CD14-positive monocyte (primary cell): ENCODE data around the gene INPP4B. TPM values are rescaled to one million over a fixed set of nuclear protein-coding genes. Genes with fewer than 3 reads are reported as not detected.

Source experiments
- DNase-seq, 3 donors: peaks; one replicate each; pipeline ENCODE4 v3.0.0-alpha.2; 2011 to 2022
- H2AFZ ChIP-seq: 2 replicates; pipeline ENCODE4 v1.6.0; 2012; ENCODE audit warnings: mild to moderate bottlenecking, low read depth, low read length, inconsistent platforms; ENCODE audit not compliant: insufficient read depth, poor library complexity, severe bottlenecking
- H3K27ac ChIP-seq, 2 donors: 1 replicate in 1 of 2; 2 replicates in 1 of 2; pipeline ENCODE4 v1.5.1; 2012 to 2013; ENCODE audit warnings: low read length in 2 of 2, control low read depth in 1 of 2, inconsistent platforms in 1 of 2, low read depth in 1 of 2, mild to moderate bottlenecking in 1 of 2
- H3K27me3 ChIP-seq, 2 donors: one replicate each; pipeline versions ENCODE4 v1.6.0 to v1.6.1; 2011 to 2013; ENCODE audit warnings: low read length in 2 of 2; ENCODE audit not compliant: control insufficient read depth in 2 of 2, insufficient read depth in 2 of 2
- H3K36me3 ChIP-seq, 2 donors: replicated peaks in 1 of 2; 1 replicate in 1 of 2; 2 replicates in 1 of 2; pipeline versions ENCODE4 v1.5.1 to v1.6.1; 2012 to 2013; ENCODE audit warnings: low read length in 2 of 2, control low read depth in 1 of 2, inconsistent platforms in 1 of 2, mild to moderate bottlenecking in 1 of 2; ENCODE audit not compliant: insufficient read depth in 2 of 2, control insufficient read depth in 1 of 2
- H3K4me1 ChIP-seq, 2 donors: 1 replicate in 1 of 2; 2 replicates in 1 of 2; pipeline versions ENCODE4 v1.5.1 to v1.6.1; 2012 to 2013; ENCODE audit warnings: low read length in 2 of 2, control low read depth in 1 of 2, inconsistent platforms in 1 of 2, mild to moderate bottlenecking in 1 of 2, moderate library complexity in 1 of 2; ENCODE audit not compliant: insufficient read depth in 2 of 2, control insufficient read depth in 1 of 2
- H3K4me2 ChIP-seq: replicated peaks from 2 replicates; pipeline ENCODE3; 2012; ENCODE audit warnings: low read length, moderate library complexity, mild to moderate bottlenecking; ENCODE audit not compliant: poor library complexity, severe bottlenecking; ENCODE audit errors: extremely low read depth
- H3K4me3 ChIP-seq, 3 experiments: fragments of 200-600 bp in 1 of 3; sonication (generic) in 1 of 3; replicated peaks in 1 of 3; 1 replicate in 2 of 3; 2 replicates in 1 of 3; pipeline ENCODE4 v1.5.1; 2011 to 2013; ENCODE audit warnings: low read length in 3 of 3, mild to moderate bottlenecking in 3 of 3, control low read depth in 2 of 3, low read depth in 2 of 3, inconsistent platforms in 1 of 3, moderate library complexity in 1 of 3
- H3K79me2 ChIP-seq: 2 replicates; pipeline ENCODE4 v1.6.0; 2012; ENCODE audit warnings: mild to moderate bottlenecking, control low read depth, inconsistent platforms, low read length, moderate library complexity; ENCODE audit not compliant: insufficient read depth
- H3K9ac ChIP-seq: 2 replicates; pipeline ENCODE4 v1.6.0; 2017; ENCODE audit warnings: low read length, mild to moderate bottlenecking; ENCODE audit not compliant: insufficient read depth, poor library complexity, severe bottlenecking
- H3K9me3 ChIP-seq, 2 donors: replicated peaks in 1 of 2; 1 replicate in 1 of 2; 2 replicates in 1 of 2; pipeline versions ENCODE4 v1.5.1 to v1.6.1; 2012 to 2013; ENCODE audit warnings: low read length in 2 of 2, control low read depth in 1 of 2; ENCODE audit not compliant: control insufficient read depth in 1 of 2, insufficient read depth in 1 of 2
- H4K20me1 ChIP-seq: 2 replicates; pipeline ENCODE4 v1.6.0; 2012; ENCODE audit warnings: mild to moderate bottlenecking, low read length, control low read depth, moderate library complexity; ENCODE audit not compliant: insufficient read depth
- H3K27ac Mint-ChIP-seq, 7 donors: one replicate each; pipeline ENCODE4 v1.8.0; 2020; ENCODE audit warnings: mild to moderate bottlenecking in 7 of 7, mixed read lengths in 7 of 7, moderate library complexity in 6 of 7, inconsistent platforms in 2 of 7
- H3K27me3 Mint-ChIP-seq, 3 donors: one replicate each; pipeline ENCODE4 v1.8.0; 2021 to 2022; ENCODE audit warnings: low read depth in 3 of 3, mild to moderate bottlenecking in 3 of 3, mixed read lengths in 3 of 3, moderate library complexity in 3 of 3, inconsistent platforms in 1 of 3
- H3K36me3 Mint-ChIP-seq, 2 donors: one replicate each; pipeline ENCODE4 v1.8.0; 2020; ENCODE audit warnings: mixed read lengths in 2 of 2, inconsistent platforms in 1 of 2, mild to moderate bottlenecking in 1 of 2
- H3K4me1 Mint-ChIP-seq: one replicate; pipeline ENCODE4 v1.8.0; 2020; ENCODE audit warnings: mild to moderate bottlenecking, mixed read lengths
- H3K4me3 Mint-ChIP-seq, 2 donors: one replicate each; pipeline ENCODE4 v1.8.0; 2020; ENCODE audit warnings: mild to moderate bottlenecking in 2 of 2, mixed read lengths in 2 of 2, moderate library complexity in 1 of 2
- H3K9me3 Mint-ChIP-seq, 7 donors: one replicate each; pipeline ENCODE4 v1.8.0; 2020 to 2022; ENCODE audit warnings: mixed read lengths in 7 of 7, mild to moderate bottlenecking in 6 of 7, moderate library complexity in 6 of 7, inconsistent platforms in 2 of 7
- CTCF ChIP-seq: fragments of 200-600 bp; IDR thresholded peaks from one replicate; pipeline ENCODE4 v1.8.0; 2022; ENCODE audit warnings: antibody characterized with exemption, mild to moderate bottlenecking
- WGBS: methylation state at CpG from one replicate; pipeline ENCODE4 v1.1.5; 2013; ENCODE audit warnings: missing lambda C conversion rate; ENCODE audit not compliant: insufficient coverage; 5-methylcytosine and 5-hydroxymethylcytosine counted together
- intact Hi-C, 2 donors: fragments of 100-400 bp; cut with micrococcal nuclease; formaldehyde crosslinking; loops; one replicate each; pipeline versions ENCODE4 v1.15.0 to v1.15.1; 2023
- polyA plus RNA-seq, 3 donors: library from polyadenylated mRNA; depleted of rRNA in 1 of 3; unstranded in 2 of 3; stranded (reverse) in 1 of 3; fragments of 300-500 nt in 2 of 3; fragments of >200 nt in 1 of 3; fragmentation: Illumina TruSeq in 2 of 3; gene quantifications; 1 replicate in 2 of 3; 2 replicates in 1 of 3; pipeline ENCODE4 v1.2.3, GENCODE V29; 2012 to 2021

Gene INPP4B
- polyA plus RNA-seq, 3 donors, result 0.13 to 0.38 (median 0.22) TPM

DNA sequence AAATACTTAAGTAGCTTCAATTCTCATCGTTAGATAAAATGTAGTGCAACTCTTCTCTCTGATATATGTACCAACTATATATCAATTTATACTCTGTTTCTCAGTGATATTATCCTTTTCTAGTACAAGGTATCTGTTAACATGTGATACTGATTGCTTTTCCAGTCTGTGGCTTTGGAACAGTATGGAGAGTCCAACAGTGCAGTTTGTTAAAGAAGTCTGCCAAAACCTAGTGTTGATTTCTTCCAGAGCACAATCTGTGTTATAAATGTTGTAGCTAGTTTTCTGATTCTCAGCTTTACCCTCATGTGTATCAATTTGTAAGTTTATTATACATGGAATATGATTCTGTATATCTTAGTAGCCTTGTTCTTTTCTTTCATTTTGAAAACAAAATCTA, 744.7 kb downstream of the INPP4B start:
- peaks cover 0 to 5% (median 2%) of the 10 kb centered on the region in 7 donors for H3K9me3 Mint-ChIP-seq

GRCh38 chr4:142100941-142101340, 745.2 kb downstream of the INPP4B start:
- TF ChIP-seq CTCF, result no peak
- no peaks in the 10 kb centered on the region for H3K36me3 ChIP-seq
- intact Hi-C loops, result no loop called here
- H3K27ac ChIP-seq, result no peak overlapping the region
- Mint-ChIP-seq H3K4me3 (no peak overlapping the region), H3K36me3 (no peaks in the 10 kb centered on the region), H3K27me3 (peaks cover 0 to 3% (median 0%) of the 10 kb centered on the region in 3 donors), H3K27ac (no peak overlapping the region), H3K9me3 (peaks cover 0 to 5% (median 2%) of the 10 kb centered on the region in 7 donors), H3K4me1 (no peaks in the 10 kb centered on the region)
- no peak for DNase-seq
- no peaks in the 10 kb centered on the region for H3K4me1 ChIP-seq
- no peak overlapping the region for H2AFZ ChIP-seq
- no peaks in the 10 kb centered on the region for H3K9me3 ChIP-seq
- no peak overlapping the region for H3K4me2 ChIP-seq
- no peaks in the 10 kb centered on the region for H3K79me2 ChIP-seq
- no peak overlapping the region for H3K9ac ChIP-seq
- no peaks in the 10 kb centered on the region for H4K20me1 ChIP-seq
- H3K4me3 ChIP-seq, result no peak overlapping the region
- no peaks in the 10 kb centered on the region for H3K27me3 ChIP-seq

More for the DNA sequence above, 744.7 kb downstream of the INPP4B start:
- intact Hi-C loops, result no loop called here
- no peaks in the 10 kb centered on the region for H3K4me1 ChIP-seq
- H3K79me2 ChIP-seq, result no peaks in the 10 kb centered on the region
- H3K4me2 ChIP-seq, result no peak overlapping the region
- Mint-ChIP-seq H3K36me3 (no peaks in the 10 kb centered on the region), H3K4me3 (no peak overlapping the region), H3K27ac (no peak overlapping the region), H3K27me3 (peaks cover 0 to 5% (median 0%) of the 10 kb centered on the region in 3 donors), H3K4me1 (no peaks in the 10 kb centered on the region)
- H3K27me3 ChIP-seq, result no peaks in the 10 kb centered on the region
- no peak overlapping the region for H3K9ac ChIP-seq
- H3K27ac ChIP-seq, result no peak overlapping the region
- no peak for DNase-seq
- no peaks in the 10 kb centered on the region for H4K20me1 ChIP-seq
- H3K36me3 ChIP-seq, result no peaks in the 10 kb centered on the region
- WGBS, result no CpG with 5 or more reads among the region's 1 CpG
- no peaks in the 10 kb centered on the region for H3K9me3 ChIP-seq
- no peak for TF ChIP-seq CTCF
- no peak overlapping the region for H3K4me3 ChIP-seq
- no peak overlapping the region for H2AFZ ChIP-seq
